Activated CD8-positive, alpha-beta memory T cell treated with anti-CD3 and anti-CD28 coated beads, Interleukin-2, amount 50 U/mL, for 1 hour (primary cell): ENCODE results near the gene KY.
"Not testable (repeated sequence)": the region's sequence is repeated elsewhere in the genome, so short reads cannot be mapped to it uniquely, and the experiment has no call there.

ENCODE experiments used
- DNase-seq: peaks from one replicate; pipeline ENCODE4 v3.0.0-alpha.2; 2020; ENCODE audit errors: extremely low read depth

Gene KY

GRCh38 chr3:134601539-134602439, 49.0 kb downstream of the KY start:
- no peak for DNase-seq

- DNase-seq = no peak
Observed at GRCh38 chr3:134600685-134601463, 49.9 kb downstream of the KY start.

GRCh38 chr3:134600206-134600605, 50.6 kb downstream of the KY start:
- DNase-seq = no peak

- no peak for DNase-seq
Observed at GRCh38 chr3:134598763-134599545, 51.9 kb downstream of the KY start.

- no peak for DNase-seq
Observed at GRCh38 chr3:134597390-134597970, 53.3 kb downstream of the KY start.

GRCh38 chr3:134594986-134595385, 55.8 kb downstream of the KY start:
- not testable (repeated sequence) for DNase-seq

- no peak for DNase-seq
Observed at GRCh38 chr3:134594331-134594741, 56.5 kb downstream of the KY start.

GRCh38 chr3:134592806-134593205, 58.0 kb downstream of the KY start:
- DNase-seq = no peak

GRCh38 chr3:134590766-134591165, 60.1 kb downstream of the KY start:
- DNase-seq = no peak

- no peak for DNase-seq
Observed at GRCh38 chr3:134579141-134579665, 71.6 kb downstream of the KY start.

GRCh38 chr3:134576831-134577230, 74.0 kb downstream of the KY start:
- no peak for DNase-seq

GRCh38 chr3:134576426-134576825, 74.4 kb downstream of the KY start:
- no peak for DNase-seq

GRCh38 chr3:134569899-134570298, 80.9 kb downstream of the KY start:
- not testable (repeated sequence) for DNase-seq

- no peak for DNase-seq
Observed at GRCh38 chr3:134568790-134569189, 82.0 kb downstream of the KY start.

- no peak for DNase-seq
Observed at GRCh38 chr3:134567605-134568004, 83.2 kb downstream of the KY start.

- DNase-seq = no peak
Observed at GRCh38 chr3:134564991-134565390, 85.8 kb downstream of the KY start.

- DNase-seq = no peak
Observed at GRCh38 chr3:134563601-134564000, 87.2 kb downstream of the KY start.

GRCh38 chr3:134562055-134562454, 88.8 kb downstream of the KY start:
- no peak for DNase-seq

- no peak for DNase-seq
Observed at GRCh38 chr3:134559591-134559990, 91.2 kb downstream of the KY start.
